GM21423 (cell line): ENCODE data around the gene CCL2.

Experiments used
- ATAC-seq: cut with Tn5 transposase; IDR thresholded peaks from one replicate; pipeline ENCODE4 v1.9.1; 2021; ENCODE audit warnings: mild to moderate bottlenecking, moderate library complexity; ENCODE audit not compliant: unreplicated experiment

CCL2 gene

DNA sequence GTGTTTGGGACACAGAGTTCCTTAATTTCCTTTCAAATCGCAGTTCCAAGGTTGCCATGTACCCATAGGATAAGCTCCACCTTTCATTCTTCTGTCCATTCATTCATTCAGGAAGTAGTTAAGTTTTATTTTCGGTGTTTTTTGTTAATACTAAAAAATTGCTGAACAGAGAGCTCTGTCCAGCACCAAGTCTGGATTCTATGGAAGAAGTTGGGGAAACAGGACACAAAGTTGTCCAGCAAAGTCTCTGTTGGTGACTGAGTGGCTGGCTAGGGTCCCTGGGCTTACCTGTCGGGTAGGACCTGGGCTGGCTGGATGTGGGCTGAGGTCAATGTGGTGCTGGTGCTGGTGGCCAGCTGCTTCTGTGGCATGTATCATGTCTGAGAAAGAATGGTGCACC lies 17.6 kb upstream of the CCL2 start:
- no peak for ATAC-seq

DNA sequence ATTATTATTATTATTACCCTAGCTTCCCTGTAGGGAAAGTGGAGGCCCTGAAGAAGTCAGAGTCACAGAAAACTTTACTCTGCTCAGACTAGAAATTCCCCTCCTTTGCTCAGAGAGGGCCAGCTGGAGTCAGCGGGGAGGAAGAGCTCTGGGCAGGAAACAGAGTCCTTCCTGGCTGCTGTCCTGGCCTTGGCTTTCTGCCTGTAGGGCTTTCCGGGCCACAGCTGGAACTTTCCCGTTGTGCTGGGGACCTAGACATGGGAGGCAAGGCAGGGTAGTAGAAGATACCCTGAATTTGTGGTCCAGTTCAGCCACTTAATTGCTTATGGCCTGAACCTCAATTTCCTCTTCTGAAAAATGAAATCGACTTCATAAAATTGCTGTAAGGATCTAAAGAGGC lies 14.0 kb upstream of the CCL2 start:
- no peak for ATAC-seq

DNA sequence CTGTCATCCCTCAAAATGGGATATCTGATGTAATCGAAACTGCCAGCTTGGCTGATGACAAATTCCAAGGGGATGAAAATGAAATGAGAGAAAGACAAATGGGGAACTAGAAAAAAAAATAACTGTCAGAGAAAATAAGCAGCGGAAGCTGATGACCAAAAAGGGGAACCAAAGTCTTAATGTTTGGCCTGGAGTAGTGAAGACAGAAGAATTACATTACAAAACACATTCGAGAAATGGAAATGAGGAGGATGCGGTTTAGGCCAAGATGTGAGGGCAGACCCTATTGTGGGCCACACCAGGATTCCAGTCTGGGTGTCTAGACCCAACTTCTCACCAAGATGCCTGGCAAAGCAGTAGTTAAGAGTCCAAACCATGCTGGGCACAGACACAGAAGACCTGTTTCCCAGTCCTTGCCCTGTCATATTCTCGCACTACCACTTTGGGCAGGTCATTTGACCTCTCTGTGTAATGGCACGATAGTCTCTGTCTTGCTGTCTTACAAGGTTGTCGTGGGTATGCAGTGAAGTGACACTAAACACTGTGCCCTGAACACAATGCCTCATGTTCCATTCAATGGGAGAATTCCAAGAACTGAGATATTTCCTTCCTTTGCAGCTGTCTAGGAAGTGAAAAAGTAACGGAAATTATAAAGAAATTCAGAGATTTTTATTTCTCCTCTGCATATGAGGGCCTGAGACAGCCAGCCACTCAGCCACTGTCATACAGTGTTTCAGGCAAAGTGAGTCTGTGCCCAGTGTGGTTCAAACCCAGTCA lies 12.3 kb upstream of the CCL2 start:
- no peak for ATAC-seq

DNA sequence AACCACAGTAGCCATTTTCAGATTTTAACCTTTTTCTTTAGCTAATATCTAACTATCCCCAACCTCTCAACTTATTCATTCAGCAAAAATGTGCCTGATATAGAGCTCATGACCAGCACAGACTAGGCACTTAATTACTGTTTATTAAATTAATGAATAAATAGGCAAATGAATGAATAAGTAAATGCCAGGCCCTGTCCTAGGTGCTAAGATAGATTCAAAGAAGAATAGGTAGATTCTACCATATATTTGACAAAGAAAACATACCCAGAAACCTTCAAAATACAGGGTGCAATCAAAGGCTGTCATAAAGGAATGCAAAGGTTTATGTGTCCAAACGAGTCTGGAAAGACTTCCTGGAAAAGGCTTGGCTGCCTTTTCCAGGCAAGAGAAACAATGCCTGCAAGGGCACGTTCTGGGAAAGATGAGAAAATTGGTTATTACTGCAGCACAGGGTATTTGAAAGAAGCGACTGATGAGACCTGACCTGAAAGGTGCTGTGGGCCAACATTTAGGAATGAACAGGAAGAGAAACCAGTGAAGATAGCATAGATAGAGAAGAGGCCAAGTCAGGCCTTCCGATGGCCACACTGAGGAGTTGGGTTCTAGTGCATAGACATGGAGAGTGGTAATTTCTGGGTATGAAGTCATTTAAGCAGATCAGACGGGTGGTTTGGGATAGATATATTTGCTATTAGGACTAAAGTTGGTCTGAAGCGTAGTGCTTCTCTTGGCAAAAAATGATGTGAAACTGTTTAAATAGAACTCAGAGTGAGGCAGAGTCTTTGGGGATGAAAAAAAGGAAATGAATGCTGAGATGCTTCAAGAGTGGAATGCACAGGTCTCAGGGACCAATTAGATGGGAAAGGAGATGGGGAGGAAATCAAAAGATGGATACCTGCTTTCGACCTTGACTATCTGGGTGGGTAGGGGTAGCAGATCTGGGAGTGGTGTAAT lies 11.4 kb upstream of the CCL2 start:
- no peak for ATAC-seq

DNA sequence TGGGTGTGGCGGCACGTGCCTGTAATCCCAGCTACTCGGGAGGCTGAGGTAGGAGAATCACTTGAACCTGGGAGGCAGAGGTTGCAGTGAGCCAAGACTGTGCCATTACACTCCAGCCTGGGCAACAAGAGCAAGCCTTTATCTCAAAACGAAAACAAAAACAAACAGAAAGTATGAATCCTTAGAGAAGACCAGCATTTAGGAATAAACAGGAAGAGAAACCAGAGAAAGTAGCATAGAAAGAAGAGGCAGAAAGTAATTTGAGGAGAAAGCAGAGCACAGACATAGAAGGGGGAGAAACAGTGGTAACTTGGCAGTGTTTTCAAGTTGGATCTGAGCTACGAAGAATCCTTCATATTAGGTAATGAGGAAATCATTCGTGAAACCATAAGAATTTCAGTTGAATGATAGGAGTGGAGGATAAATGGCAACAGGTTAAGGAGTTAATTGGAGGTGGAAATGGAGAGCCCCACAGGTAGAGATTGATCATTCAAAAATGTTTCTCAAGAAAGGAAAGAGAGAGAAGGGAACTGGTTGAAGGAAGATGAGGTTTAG lies 9.7 kb upstream of the CCL2 start:
- no peak for ATAC-seq

DNA sequence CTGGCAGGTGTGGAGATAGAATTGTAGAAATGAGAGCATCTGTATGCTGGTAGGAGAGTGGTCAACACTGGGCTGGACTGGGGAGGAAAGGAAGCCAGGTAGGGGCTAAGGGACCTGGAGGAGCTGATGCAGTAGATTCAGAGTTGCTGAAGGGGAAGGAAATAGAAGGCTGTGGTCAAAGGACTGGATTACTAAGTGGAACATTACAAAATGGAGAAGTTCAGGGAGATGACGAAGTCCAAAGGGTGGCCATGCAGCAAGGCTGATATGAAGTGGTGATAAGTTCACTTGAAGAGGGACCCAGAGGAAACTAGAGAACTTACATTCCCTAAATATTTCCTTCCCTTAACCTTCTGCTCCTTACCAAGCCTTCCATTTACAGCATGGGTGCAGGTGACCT lies 8.6 kb upstream of the CCL2 start:
- ATAC-seq: no peak

DNA sequence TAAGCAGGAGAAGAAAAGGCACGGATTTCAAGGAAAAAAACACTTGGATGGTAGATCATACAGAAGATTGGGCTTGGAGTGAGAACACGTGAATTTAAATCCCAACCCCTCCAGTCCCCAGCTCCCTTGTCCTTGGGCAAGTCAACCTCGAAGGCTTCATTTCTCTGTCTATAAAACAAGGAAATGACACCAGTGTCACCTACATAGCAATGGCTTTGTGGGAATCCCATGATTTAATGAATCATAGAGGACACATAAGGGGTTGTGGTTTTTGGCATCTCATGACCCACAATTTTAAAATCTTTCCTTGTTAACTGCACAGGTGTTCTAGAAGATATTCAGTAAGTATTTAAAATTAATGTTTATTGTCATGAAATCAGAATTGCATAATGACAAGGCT lies 8.2 kb upstream of the CCL2 start:
- no peak for ATAC-seq

DNA sequence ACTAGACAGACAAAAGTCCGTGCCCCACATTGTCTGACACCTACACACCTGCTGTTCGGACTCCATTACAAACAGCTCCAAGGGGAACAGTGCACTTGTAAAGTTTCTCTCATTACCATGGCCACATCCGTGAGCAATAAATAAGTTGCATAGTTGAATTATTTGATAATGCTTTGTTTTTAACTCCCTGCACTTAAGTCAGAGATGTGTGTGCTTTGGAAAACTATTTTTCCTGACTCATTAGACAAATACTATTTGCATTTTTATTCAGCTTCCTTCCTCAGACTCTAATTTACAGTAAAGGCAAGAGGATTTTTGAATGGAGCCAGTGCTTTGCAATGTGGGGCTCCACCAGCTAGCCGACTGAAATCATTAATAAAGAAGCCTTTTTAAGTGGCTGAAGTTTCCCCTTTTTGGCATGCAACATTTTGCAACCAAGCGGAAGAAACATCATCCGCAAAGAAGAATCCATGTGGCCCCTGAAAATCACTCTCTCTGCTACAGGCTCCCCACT lies 6.5 kb upstream of the CCL2 start:
- no peak for ATAC-seq

DNA sequence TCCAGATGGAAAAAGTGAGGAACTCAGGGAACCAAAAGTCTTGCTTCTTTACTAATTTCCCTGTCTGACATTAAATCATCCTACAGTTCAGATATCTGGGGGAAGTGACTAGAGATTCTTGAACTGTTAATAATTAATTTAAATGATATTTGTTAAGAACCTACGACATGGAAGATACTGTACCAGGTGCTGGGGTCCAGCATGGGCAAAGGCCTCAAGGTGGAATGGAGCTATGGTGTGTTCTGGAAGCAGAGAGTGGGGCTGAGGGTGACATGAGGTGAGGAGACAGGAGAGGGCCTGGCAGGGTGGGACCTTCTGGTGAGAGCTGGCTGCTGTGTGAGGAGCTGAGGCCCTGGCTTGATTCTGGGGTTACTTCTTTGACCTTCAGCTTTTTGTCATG lies 6.0 kb upstream of the CCL2 start:
- no peak for ATAC-seq

DNA sequence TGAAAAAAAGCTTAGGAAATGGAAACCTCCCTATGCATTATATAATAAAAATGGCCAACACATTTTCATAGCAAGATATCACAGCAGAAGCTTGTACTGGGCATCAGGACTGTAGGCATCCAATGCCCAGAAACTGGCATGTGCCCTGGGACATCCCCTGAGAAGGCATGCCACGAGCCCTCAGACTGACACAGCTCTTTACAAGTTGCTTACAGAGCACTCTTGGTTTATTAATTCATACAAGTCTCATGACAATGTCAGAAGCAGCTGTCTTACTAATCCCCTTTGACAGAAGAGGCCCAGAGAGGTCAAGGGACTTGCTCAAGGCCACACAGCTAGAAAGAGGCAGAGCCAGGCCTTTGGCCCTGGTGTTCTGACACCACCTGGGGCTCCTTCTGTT lies 5.6 kb upstream of the CCL2 start:
- no peak for ATAC-seq

DNA sequence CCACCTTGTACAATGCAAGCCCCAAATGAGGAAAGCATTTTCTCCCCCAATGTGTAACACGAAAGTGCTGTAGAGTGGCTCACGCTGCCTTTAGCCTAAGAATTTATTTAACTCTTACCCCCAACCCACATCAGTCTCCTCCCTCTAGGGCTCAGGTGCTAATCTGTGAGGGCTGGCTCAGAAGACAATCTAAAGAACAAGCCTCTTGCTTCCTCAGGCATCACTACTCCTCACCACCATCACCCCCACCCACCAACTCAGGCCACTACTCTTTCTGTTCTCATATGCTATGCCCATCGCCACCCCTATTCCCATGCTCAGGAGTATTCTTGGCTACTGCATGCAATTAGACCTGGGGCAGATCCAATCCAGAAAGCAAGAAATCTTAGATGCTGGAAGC lies 3.9 kb upstream of the CCL2 start:
- ATAC-seq: no peak

DNA sequence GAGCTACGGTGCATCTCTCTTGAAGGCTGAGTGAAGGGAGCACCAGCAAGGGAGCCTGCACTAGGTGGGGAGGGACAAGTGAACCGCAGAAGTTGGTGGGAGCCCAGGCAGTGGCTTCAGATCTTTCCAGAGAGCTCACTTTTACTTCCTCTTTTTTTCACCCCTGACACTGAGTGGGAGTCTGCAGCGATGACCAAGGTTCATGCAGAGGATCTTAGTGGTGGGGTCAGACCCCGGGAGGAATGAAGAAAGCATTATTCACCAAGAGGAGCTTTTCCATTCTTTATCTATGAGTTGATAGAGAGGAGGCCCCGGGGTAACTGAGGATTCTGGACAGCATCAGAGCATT lies 3.0 kb upstream of the CCL2 start:
- no peak for ATAC-seq

DNA sequence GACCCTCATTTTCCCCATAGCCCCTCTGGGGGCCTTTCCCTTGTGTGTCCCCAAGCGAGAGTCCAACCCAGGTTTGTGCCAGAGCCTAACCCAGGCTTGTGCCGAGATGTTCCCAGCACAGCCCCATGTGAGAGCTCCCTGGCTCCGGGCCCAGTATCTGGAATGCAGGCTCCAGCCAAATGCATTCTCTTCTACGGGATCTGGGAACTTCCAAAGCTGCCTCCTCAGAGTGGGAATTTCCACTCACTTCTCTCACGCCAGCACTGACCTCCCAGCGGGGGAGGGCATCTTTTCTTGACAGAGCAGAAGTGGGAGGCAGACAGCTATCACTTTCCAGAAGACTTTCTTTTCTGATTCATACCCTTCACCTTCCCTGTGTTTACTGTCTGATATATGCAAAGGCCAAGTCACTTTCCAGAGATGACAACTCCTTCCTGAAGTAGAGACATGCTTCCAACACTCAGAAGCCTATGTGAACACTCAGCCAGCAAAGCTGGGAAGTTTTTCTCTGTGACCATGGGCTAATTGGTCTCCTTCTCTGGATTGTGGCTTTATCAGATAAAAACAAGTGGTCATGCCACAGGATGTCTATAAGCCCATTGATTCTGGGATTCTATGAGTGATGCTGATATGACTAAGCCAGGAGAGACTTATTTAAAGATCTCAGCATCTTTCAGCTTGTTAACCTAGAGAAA lies 2.5 kb upstream of the CCL2 start:
- no peak for ATAC-seq

DNA sequence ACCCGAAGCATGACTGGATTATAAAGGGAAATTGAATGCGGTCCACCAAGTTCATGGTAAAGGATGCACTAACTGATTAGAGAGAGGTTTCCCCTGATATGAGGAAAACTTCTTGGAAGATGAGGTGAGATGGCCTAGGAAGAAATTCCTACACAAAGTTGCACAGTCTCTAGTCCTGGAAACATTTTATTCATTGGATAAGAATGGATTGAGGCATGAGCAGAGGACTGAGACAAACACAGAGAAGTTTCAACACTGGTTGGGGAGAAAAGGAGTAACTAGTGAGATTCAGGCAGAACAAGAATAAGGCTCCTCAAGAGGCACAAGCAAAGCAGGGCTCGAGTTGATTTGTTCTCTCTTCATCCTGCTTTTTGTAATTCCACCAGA lies 2.0 kb upstream of the CCL2 start:
- no peak for ATAC-seq

DNA sequence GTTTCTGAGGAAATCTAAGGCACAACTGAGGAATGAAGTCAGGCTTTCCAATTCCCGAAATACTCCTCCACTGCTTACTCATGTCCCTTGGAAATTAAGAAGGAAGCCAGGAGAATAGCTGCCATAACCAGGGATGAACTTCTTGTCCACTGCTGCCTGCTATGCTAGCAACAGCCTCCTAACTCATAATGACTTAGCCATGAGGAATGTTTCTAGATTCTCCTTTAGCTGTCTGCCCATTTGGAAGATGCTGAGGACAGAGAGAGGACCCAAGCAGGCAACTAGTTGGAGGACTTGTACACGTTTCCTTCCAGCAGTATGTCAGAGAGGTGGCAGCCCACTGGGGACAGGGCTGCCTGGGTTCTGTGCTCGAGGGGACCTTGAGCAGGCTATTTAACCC lies 939 bp upstream of the CCL2 start:
- ATAC-seq: no peak

DNA sequence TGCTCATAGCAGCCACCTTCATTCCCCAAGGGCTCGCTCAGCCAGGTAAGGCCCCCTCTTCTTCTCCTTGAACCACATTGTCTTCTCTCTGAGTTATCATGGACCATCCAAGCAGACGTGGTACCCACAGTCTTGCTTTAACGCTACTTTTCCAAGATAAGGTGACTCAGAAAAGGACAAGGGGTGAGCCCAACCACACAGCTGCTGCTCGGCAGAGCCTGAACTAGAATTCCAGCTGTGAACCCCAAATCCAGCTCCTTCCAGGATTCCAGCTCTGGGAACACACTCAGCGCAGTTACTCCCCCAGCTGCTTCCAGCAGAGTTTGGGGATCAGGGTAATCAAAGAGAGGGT lies 272 bp downstream of the CCL2 start:
- no peak for ATAC-seq

DNA sequence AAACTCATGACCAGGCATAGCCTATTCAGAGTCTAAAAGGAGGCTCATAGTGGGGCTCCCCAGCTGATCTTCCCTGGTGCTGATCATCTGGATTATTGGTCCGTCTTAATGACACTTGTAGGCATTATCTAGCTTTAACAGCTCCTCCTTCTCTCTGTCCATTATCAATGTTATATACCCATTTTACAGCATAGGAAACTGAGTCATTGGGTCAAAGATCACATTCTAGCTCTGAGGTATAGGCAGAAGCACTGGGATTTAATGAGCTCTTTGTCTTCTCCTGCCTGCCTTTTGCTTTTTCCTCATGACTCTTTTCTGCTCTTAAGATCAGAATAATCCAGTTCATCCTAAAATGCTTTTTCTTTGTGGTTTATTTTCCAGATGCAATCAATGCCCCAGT lies 756 bp downstream of the CCL2 start:
- ATAC-seq: no peak

DNA sequence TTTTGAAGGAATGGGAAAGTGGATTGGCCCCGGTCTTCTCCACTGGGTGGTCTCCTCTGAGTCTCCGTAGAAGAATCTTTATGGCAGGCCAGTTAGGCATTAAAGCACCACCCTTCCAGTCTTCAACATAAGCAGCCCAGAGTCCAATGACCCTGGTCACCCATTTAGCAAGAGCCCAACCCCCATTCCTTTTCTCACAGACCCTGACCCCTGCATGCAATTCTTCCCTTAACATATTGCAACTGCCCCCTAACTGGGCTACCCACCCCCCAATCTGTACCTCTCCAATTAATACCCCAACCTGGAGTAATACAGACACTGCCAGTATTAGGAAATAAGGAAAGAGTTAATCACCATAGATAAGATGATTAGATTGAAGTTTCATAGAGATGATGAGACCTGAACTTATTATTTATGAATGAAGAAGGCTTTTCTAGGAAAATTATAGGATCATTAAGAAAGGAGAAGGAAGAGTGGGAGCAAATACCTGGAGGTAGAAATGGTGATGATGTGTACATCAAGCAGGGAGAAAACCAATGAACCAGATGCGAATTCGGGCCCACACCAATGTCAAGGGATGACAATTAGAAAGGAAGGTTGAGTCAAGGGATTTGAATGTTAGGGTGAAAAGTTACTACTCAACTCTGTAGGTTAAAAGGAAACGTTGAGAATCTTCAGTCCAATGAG lies 2.4 kb downstream of the CCL2 start:
- ATAC-seq: no peak

DNA sequence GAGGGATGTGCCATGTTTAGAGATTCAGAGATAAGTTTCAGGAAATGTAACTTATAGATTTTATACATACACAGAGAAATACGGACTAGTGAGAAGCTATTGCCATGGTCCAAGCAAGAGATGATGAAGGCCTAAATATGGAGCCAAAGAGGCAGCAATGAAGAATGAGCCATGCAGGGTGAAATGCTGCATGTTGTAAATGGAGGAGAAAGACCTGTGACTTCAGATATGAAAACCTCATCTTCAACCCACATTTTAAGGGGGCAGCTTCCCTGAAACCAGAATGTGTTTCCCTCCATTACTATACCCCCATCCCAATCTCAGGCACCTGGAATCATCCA lies 2.9 kb downstream of the CCL2 start:
- no peak for ATAC-seq

DNA sequence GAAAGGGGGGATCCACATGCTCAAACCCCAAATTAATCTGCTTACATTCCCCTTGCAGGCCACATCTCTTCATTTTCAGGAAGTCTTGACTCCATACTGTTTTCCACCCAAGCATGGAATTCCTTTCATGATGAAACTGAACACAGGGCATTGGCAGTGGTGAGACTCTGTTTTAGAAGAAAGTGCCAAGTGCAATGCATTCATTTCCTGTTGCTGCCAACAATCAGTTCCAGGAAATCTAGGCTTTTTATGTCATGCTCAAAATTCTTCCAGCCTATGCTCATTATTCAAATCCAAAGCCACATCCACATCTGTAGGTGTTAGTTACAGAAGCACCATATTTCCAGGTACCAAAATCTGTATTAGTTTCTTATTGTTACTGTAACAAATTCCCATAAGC lies 4.1 kb downstream of the CCL2 start:
- no peak for ATAC-seq

DNA sequence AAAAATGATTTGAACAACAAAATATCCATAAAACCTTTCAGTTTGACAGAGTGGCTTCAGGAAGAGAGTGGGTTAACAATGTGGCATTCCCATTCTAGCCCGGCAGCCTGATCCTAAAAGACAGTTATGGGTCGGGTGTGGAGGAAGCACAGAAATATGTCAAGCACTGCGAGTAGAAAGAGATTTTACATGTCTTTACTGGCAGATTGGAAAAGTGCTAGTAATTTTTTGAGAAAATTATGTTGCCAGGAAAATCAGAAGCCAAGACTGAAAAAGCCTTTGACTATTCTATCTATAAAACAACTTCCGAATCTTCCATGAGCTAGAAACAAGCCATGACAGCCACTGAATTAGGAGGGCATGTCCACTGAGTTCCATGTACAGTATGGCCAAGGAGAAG lies 5.8 kb downstream of the CCL2 start:
- no peak for ATAC-seq
